PC-3 (cell line): ENCODE measurements around the gene MANSC4.

ENCODE experiments used
- CTCF ChIP-seq: fragments of 300-600 bp; sonication (generic); conservative IDR thresholded peaks from 2 replicates; pipeline ENCODE4 v1.5.1; 2017; ENCODE audit warnings: antibody characterized with exemption, low read depth, mild to moderate bottlenecking, low read length
- EZH2 ChIP-seq: fragments of 300-600 bp; sonication (generic); IDR thresholded peaks from one replicate; pipeline ENCODE4 v1.6.1; 2017; ENCODE audit warnings: antibody characterized with exemption, mild to moderate bottlenecking, low read length; ENCODE audit not compliant: unreplicated experiment
- EZH2phosphoT487 ChIP-seq: fragments of 300-600 bp; sonication (generic); IDR thresholded peaks from 2 replicates; pipeline ENCODE4 v1.6.1; 2018; ENCODE audit warnings: mild to moderate bottlenecking, antibody characterized with exemption, low read length, borderline replicate concordance

- no peak for TF ChIP-seq CTCF
- no peak for TF ChIP-seq EZH2phosphoT487
- TF ChIP-seq EZH2, result no peak
Observed at GRCh38 chr12:27820564-27820963, 40.5 kb upstream of the MANSC4 start.
